Measurements from ENCODE around the gene EPB41L4B.

DNA sequence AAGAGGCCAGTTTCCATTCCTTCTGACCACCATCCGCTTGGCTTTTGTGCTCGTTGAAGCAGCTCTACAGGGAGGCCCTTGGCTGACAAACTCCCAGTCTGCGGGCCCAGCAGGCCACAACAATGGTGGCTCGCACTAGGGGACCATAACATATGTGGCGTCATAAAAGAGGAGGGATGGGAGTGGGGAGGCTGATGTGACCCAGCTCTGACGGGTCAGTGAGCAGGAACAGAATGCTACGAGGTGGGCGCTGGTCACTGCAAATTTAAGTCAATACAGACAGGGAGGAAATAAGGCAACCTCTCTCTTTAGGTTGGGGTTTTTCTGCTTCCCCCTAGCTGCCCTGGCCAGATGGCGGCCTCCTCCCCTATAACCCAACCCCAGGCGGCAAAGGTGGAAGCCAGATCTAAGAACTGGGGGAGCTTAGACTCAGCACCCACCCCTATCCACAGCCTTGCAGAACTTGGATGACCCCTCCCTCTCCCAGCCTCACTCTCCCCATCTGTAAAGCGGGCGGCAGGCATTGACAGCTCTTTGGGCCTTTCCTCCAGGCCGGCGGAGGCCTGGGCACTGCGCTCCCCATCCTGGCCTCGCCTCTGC, 154.6 kb downstream of the EPB41L4B start:
- TF ChIP-seq POLR2AphosphoS5 (IDR thresholded peaks at IDR 0.05; ENCODE audit: low read depth, low read length) (no peak), POLR2A (IDR thresholded peaks at IDR 0.05; ENCODE audit: low read depth, low read length) (no peak), TAF1 (IDR thresholded peaks at IDR 0.05; ENCODE audit: borderline replicate concordance, low read depth, low read length) (no peak)
